Prostate gland (tissue), 2 donors: ENCODE measurements around the gene AK9. TPM values are rescaled to one million over a fixed set of nuclear protein-coding genes. Genes with fewer than 3 reads are reported as not detected.

Source experiments
- DNase-seq: peaks from one replicate; pipeline ENCODE4 v3.0.0-alpha.2; 2019; ENCODE audit warnings: low spot score
- H3K27ac ChIP-seq, 2 donors: fragments of 200-600 bp; sonication (generic); 2 replicates each; pipeline ENCODE4 v1.5.1; 2017 to 2019
- H3K27me3 ChIP-seq: fragments of 200-600 bp; sonication (generic); replicated peaks from 2 replicates; pipeline ENCODE4 v1.5.1; 2019; ENCODE audit not compliant: insufficient read depth
- H3K36me3 ChIP-seq, 2 donors: fragments of 200-600 bp; sonication (generic); 1 replicate in 1 of 2; 2 replicates in 1 of 2; pipeline versions ENCODE4 v1.5.1 to v1.8.1; 2017 to 2019
- H3K4me1 ChIP-seq: fragments of 200-600 bp; sonication (generic); replicated peaks from 2 replicates; pipeline ENCODE4 v1.5.1; 2019
- H3K4me3 ChIP-seq, 2 donors: fragments of 200-600 bp; sonication (generic); 2 replicates each; pipeline ENCODE4 v1.5.1; 2017 to 2019
- H3K9me3 ChIP-seq: fragments of 200-600 bp; sonication (generic); 2 replicates; pipeline ENCODE4 v1.5.1; 2017
- CTCF ChIP-seq, 4 experiments: fragments of 200-600 bp in 2 of 4; fragments of 450-650 bp in 2 of 4; sonication (generic) in 2 of 4; IDR thresholded peaks; 1 replicate in 3 of 4; 2 replicates in 1 of 4; pipeline ENCODE4 v1.5.1; 2016 to 2019; ENCODE audit warnings: antibody characterized with exemption in 4 of 4, mild to moderate bottlenecking in 2 of 4, moderate library complexity in 2 of 4
- POLR2A ChIP-seq: fragments of 450-650 bp; IDR thresholded peaks from one replicate; pipeline ENCODE4 v1.6.1; 2016; ENCODE audit warnings: antibody characterized with exemption, mild to moderate bottlenecking
- POLR2AphosphoS5 ChIP-seq: sonication (generic); formaldehyde crosslinking; IDR thresholded peaks from one replicate; pipeline ENCODE4 v1.6.1; 2017; ENCODE audit warnings: antibody characterized with exemption
- WGBS: methylation state at CpG from one replicate; pipeline ENCODE4 v1.1.5; 2018; 5-methylcytosine and 5-hydroxymethylcytosine counted together
- intact Hi-C: fragments of 100-400 bp; cut with DNase I; formaldehyde crosslinking; loops from one replicate; pipeline ENCODE4 v1.14.2; 2022
- total RNA-seq, 2 donors: library from RNA; depleted of rRNA; stranded (reverse); fragments of >200 nt; gene quantifications; one replicate each; pipeline ENCODE4 v1.1.0, GENCODE V29; 2016

The AK9 gene
- total RNA-seq, 2 donors from 2014 or later: 4.5 to 22.0 TPM

- no peak for TF ChIP-seq POLR2A
- TF ChIP-seq POLR2AphosphoS5: no peak
- TF ChIP-seq CTCF (IDR thresholded peaks at IDR 0.05): no peak
- Histone ChIP-seq H3K9me3 (no peaks in the 10 kb centered on the region), H3K4me3 (no peak overlapping the region), H3K27ac (no peak overlapping the region), H3K27me3 (no peaks in the 10 kb centered on the region), H3K36me3 (no peaks in the 10 kb centered on the region), H3K4me1 (no peaks in the 10 kb centered on the region)
- DNase-seq: no peak
- 91% methylated on average over 7 of the region's 7 CpGs for WGBS
- intact Hi-C loops: no loop called here
Measured at GRCh38 chr6:109451376-109451775, 239.6 kb downstream of the AK9 start.

DNA sequence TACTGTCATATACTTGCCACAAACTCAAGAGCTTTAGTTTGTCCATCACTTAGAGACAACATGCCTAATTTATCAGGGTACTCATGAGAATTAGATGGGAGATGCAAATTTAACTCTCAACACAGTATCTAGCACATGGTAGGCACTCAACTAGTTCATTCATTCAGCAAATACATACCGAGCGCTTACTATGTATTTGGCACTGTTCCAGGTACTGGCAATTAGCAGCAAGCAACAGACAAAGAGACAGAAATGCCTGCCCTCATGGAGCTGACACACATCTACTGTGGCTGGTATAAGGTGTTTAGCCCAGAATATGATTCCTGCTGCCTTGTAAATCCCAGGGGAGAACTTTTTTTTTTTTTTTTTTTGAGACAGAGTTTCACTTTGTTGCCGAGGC lies 240.2 kb downstream of the AK9 start:
- Histone ChIP-seq H3K36me3 (peaks cover 0 to 4% of the 10 kb centered on the region in 2 donors), H3K27ac (no peak overlapping the region), H3K4me3 (no peak overlapping the region), H3K4me1 (no peaks in the 10 kb centered on the region), H3K27me3 (no peaks in the 10 kb centered on the region), H3K9me3 (no peaks in the 10 kb centered on the region)
- DNase-seq: no peak
- 85% methylated on average over 3 of the region's 3 CpGs for WGBS
- no peak for TF ChIP-seq POLR2AphosphoS5
- no peak for TF ChIP-seq POLR2A
- TF ChIP-seq CTCF (IDR thresholded peaks at IDR 0.05): no peak
- intact Hi-C loops: no loop called here

DNA sequence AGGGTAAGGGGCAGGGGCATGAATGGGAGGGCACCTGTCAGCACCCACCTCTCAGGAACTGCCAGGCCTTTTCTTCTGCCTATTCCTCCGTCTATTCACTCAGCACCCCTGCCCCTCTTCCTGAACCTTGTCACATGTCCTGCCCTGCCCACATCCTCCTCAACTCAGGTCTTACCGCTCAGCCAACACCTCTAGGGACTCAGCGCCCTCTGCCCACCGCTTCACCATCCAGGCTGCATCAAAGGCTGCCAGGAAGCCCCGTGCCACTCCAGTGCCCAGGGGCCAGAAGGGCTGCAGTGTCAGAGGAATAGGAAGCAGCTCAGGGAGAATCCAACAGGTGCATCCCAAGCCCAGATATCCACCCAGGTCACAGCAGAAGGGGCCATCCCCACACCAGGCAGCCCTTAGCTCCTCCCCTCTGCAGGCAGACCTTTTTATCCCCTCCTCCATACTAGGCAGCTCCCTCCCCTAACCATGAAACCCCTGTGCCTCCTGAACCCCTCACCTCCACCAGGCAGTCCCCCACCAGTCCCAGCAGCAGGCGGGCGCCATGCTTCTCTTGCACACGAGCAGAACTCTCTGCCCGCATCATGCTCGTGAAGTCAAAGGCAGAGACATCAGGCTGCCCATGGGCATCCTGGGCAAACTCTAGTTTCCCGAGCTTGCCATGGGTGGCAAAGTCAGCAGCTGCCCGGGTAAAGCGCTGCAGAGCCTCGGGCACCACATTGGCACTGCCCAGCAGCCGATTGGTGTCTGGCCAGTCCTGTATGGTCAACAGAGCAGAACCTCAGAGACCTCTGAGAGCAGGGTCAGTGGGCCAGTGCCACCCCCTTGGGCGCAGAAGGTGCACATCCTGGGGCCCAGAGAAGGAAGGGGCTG lies 241.0 kb downstream of the AK9 start:
- H3K27ac ChIP-seq: no peak overlapping the region
- no peak overlapping the region for H3K4me3 ChIP-seq
- H3K27me3 ChIP-seq: no peaks in the 10 kb centered on the region
- no peaks in the 10 kb centered on the region for H3K4me1 ChIP-seq
- intact Hi-C loops: no loop called here
- TF ChIP-seq POLR2AphosphoS5 (no peak), POLR2A (no peak), CTCF (IDR thresholded peaks at IDR 0.05) (no peak)
- peaks cover 0 to 10% of the 10 kb centered on the region in 2 donors for H3K36me3 ChIP-seq
- DNase-seq: no peak
- H3K9me3 ChIP-seq: no peaks in the 10 kb centered on the region
- 84% methylated on average over 16 of the region's 16 CpGs for WGBS

- Histone ChIP-seq H3K36me3 (peaks cover 0 to 10% of the 10 kb centered on the region in 2 donors), H3K4me3 (no peak overlapping the region), H3K27ac (no peak overlapping the region), H3K27me3 (no peaks in the 10 kb centered on the region), H3K4me1 (no peaks in the 10 kb centered on the region), H3K9me3 (no peaks in the 10 kb centered on the region)
- intact Hi-C loops: no loop called here
- DNase-seq: no peak
- 89% methylated on average over 19 of the region's 19 CpGs for WGBS
- TF ChIP-seq CTCF (IDR thresholded peaks at IDR 0.05) (no peak), POLR2AphosphoS5 (no peak), POLR2A (no peak)
Measured at GRCh38 chr6:109449064-109449794, 241.8 kb downstream of the AK9 start.
